PC-3 (cell line): ENCODE measurements around the gene DNM2. TPM values are rescaled to one million over a fixed set of nuclear protein-coding genes. Genes with fewer than 3 reads are reported as not detected.
A peak's percentile ranks its signal among the peaks of the same experiment; 100 is the strongest.

Experiments used
- ATAC-seq: fragments of 200-7000 bp; cut with Tn5 transposase; 2 replicates; pipeline ENCODE4 v1.9.1; 2020; ENCODE audit warnings: mild to moderate bottlenecking, moderate library complexity
- BruUV-seq: library from RNA; stranded (reverse); fragments of 400-500 nt; replicated peaks from 2 replicates; lab custom pipeline; 2021; lab: Mats Ljungman, UMichigan
- CTCF ChIA-PET: fragments of 300-600 bp; sonication (Branson Sonifier 250); formaldehyde crosslinking; loops from one replicate; lab custom pipeline; 2022; ENCODE audit warnings: antibody characterized with exemption; lab: Charles Lee
- POLR2A ChIA-PET: fragments of 300-600 bp; sonication (Branson Sonifier 250); formaldehyde crosslinking; loops from one replicate; lab custom pipeline; 2022; ENCODE audit warnings: antibody characterized with exemption; ENCODE audit not compliant: unreplicated experiment; lab: Charles Lee
- DNase-seq: peaks from one replicate; pipeline ENCODE4 v3.0.0-alpha.2; 2015
- H2AFZ ChIP-seq: fragments of 300-600 bp; sonication (generic); 2 replicates; pipeline ENCODE4 v1.6.0; 2016; ENCODE audit warnings: antibody characterized with exemption, low read length
- H3F3A ChIP-seq: fragments of 300-600 bp; sonication (generic); one replicate; pipeline ENCODE4 v1.6.0; 2017; ENCODE audit warnings: antibody characterized with exemption, low read length, control low read depth, mild to moderate bottlenecking; ENCODE audit not compliant: unreplicated experiment
- H3K27ac ChIP-seq: fragments of 300-600 bp; sonication (generic); 2 replicates; pipeline ENCODE4 v1.5.1; 2016; ENCODE audit warnings: mild to moderate bottlenecking, low read length
- H3K27me3 ChIP-seq: fragments of 300-600 bp; sonication (generic); 2 replicates; pipeline ENCODE4 v1.6.1; 2016; ENCODE audit warnings: low read length, mixed read lengths
- H3K36me3 ChIP-seq: fragments of 300-600 bp; sonication (generic); 2 replicates; pipeline ENCODE4 v1.6.1; 2016; ENCODE audit warnings: low read depth, mixed run types, low read length, mixed read lengths
- H3K4me1 ChIP-seq: fragments of 300-600 bp; sonication (generic); 2 replicates; pipeline ENCODE4 v1.5.1; 2016; ENCODE audit warnings: low read length; ENCODE audit not compliant: insufficient read depth
- H3K4me2 ChIP-seq: fragments of 300-600 bp; sonication (generic); 2 replicates; pipeline ENCODE4 v1.6.0; 2016; ENCODE audit warnings: low read length
- H3K4me3 ChIP-seq: fragments of 300-600 bp; sonication (generic); 2 replicates; pipeline ENCODE4 v1.5.1; 2016; ENCODE audit warnings: mild to moderate bottlenecking, low read length, mixed read lengths
- H3K79me2 ChIP-seq: fragments of 300-600 bp; sonication (generic); 2 replicates; pipeline ENCODE4 v1.6.1; 2017; ENCODE audit warnings: low read length, mixed read lengths
- H3K9ac ChIP-seq: fragments of 300-600 bp; sonication (generic); 2 replicates; pipeline ENCODE4 v1.6.0; 2016; ENCODE audit warnings: mild to moderate bottlenecking, low read length
- H3K9me2 ChIP-seq: fragments of 300-600 bp; sonication (generic); replicated peaks from 2 replicates; pipeline ENCODE4 v1.6.1; 2016; ENCODE audit warnings: mixed run types, low read length, mixed read lengths
- H3K9me3 ChIP-seq: fragments of 300-600 bp; sonication (generic); 2 replicates; pipeline ENCODE4 v1.6.1; 2016; ENCODE audit warnings: low read length, mixed read lengths
- H4K20me1 ChIP-seq: fragments of 300-600 bp; sonication (generic); 2 replicates; pipeline ENCODE4 v1.6.1; 2016; ENCODE audit warnings: low read length, mixed read lengths
- CTCF ChIP-seq: fragments of 300-600 bp; sonication (generic); conservative IDR thresholded peaks from 2 replicates; pipeline ENCODE4 v1.5.1; 2017; ENCODE audit warnings: antibody characterized with exemption, low read depth, mild to moderate bottlenecking, low read length
- EZH2 ChIP-seq: fragments of 300-600 bp; sonication (generic); IDR thresholded peaks from one replicate; pipeline ENCODE4 v1.6.1; 2017; ENCODE audit warnings: antibody characterized with exemption, mild to moderate bottlenecking, low read length; ENCODE audit not compliant: unreplicated experiment
- EZH2phosphoT487 ChIP-seq: fragments of 300-600 bp; sonication (generic); IDR thresholded peaks from 2 replicates; pipeline ENCODE4 v1.6.1; 2018; ENCODE audit warnings: mild to moderate bottlenecking, antibody characterized with exemption, low read length, borderline replicate concordance
- intact Hi-C: fragments of 100-400 bp; cut with micrococcal nuclease; formaldehyde crosslinking; loops from 2 replicates; pipeline ENCODE4 v1.9.0; 2023
- total RNA-seq: library from RNA; depleted of rRNA; stranded (reverse); fragments of >200 nt; gene quantifications from 2 replicates; pipeline ENCODE4 v1.2.3, GENCODE V29; 2014

The DNM2 gene
- total RNA-seq, 1 experiment from 2014 or later, result 150 TPM

- H4K20me1 ChIP-seq, result no peaks in the 10 kb centered on the region
- peaks cover 4% of the 10 kb centered on the region for H3K79me2 ChIP-seq
- H3K36me3 ChIP-seq, result peaks cover 3% of the 10 kb centered on the region; the same call in 1 of the 2 replicates
- no peak overlapping the region for H3K4me2 ChIP-seq
- DNase-seq (no peak), ATAC-seq (no peak)
- H3K4me3 ChIP-seq, result no peak overlapping the region
- TF ChIP-seq EZH2phosphoT487 (no peak), EZH2 (no peak), CTCF (no peak)
- no peak overlapping the region for H3K9ac ChIP-seq
- H3K9me3 ChIP-seq, result no peaks in the 10 kb centered on the region
- H3K9me2 ChIP-seq, result no peaks in the 10 kb centered on the region
- H3K4me1 ChIP-seq, result peaks cover 5% of the 10 kb centered on the region; the same call in 1 of the 2 replicates
- ChIA-PET POLR2A (no interaction called here), CTCF (no interaction called here)
- no TSS peak for BruUV-seq
- intact Hi-C loops, result no loop called here
- no peak overlapping the region for H3K27ac ChIP-seq
- H3K27me3 ChIP-seq, result no peaks in the 10 kb centered on the region
- no peak overlapping the region for H2AFZ ChIP-seq
- H3F3A ChIP-seq, result no peaks in the 10 kb centered on the region
Measured at GRCh38 chr19:10713317-10713716, 4.6 kb upstream of the DNM2 start.

- intact Hi-C loops, result loop anchor here (1.0 to 2.0 kb wide), 4 partner anchors 44 to 147 kb away; no protein-coding TSS in a partner anchor
- Histone ChIP-seq H3K27ac (no peak overlapping the region), H3K79me2 (peaks cover 40% of the 10 kb centered on the region), H3K9me2 (no peaks in the 10 kb centered on the region), H3K9ac (0 out of 2 replicates have a peak overlapping the region, but pooled peaks have one; percentile 26), H2AFZ (peak overlapping the region; percentile 62), H3K4me2 (peak overlapping the region; percentile 56), H3K4me3 (peak overlapping the region; percentile 42), H3K4me1 (peaks cover 15% of the 10 kb centered on the region), H3K9me3 (no peaks in the 10 kb centered on the region), H4K20me1 (peaks cover 32% of the 10 kb centered on the region), H3K27me3 (no peaks in the 10 kb centered on the region), H3F3A (no peaks in the 10 kb centered on the region), H3K36me3 (peaks cover 3% of the 10 kb centered on the region; the same call in 1 of the 2 replicates)
- TF ChIP-seq CTCF (no peak), EZH2 (no peak), EZH2phosphoT487 (no peak)
- DNase-seq (no peak), ATAC-seq (no peak)
- ChIA-PET POLR2A (interaction anchor here (0.8 to 0.9 kb wide), 2 partner anchors 119 to 402 kb away, joined by 4 to 6 read pairs; partner anchors contain the start of gene TMED1), CTCF (interaction anchor here (0.6 to 2.6 kb wide), 10 partner anchors 15 to 154 kb away, joined by 3 to 23 read pairs (median 7); partner anchors contain the start of gene TMED1)
- no TSS peak for BruUV-seq
Measured at GRCh38 chr19:10717054-10717355, 874 bp upstream of the DNM2 start.
